ENCODE results near the gene AHRR.
"Not testable (repeated sequence)": the region's sequence is repeated elsewhere in the genome, so short reads cannot be mapped to it uniquely, and the experiment has no call there.

Gene AHRR

DNA sequence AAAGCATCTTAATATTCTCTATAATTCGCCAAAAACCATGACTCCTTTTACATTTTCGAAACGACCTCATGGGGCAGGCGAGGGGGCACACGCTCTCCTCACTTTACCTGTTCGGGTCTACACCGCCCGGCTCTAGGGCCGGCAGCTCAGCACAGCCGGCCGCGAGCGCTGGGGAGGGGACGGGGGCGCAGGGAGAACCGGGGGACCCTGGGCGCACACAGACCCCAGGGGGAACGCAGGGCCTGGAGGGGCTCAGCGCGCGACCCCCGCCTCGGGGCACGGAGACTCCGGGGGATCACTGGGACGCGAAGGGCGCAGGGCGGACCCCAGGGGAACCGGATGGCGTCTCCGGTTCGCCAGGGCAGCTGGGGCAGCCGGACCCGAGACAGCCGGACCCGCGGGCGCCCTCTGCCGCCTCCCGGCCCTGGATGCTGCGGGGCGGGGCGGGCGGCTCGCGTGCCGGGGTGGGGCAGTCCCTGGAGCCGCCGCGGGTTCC, at the start of gene AHRR:
Gene AHRR, plus strand, starts transcription at position 485 of the 496 bp plus-strand sequence. CDS start 22,189 bp downstream, outside the sequence.
- DNase-seq (ENCODE audit: low spot score), result peak; percentile 97

GRCh38 chr5:271828-272167, 49.7 kb upstream of the AHRR start:
- DNase-seq (ENCODE audit: low spot score), result not testable (repeated sequence)

DNA sequence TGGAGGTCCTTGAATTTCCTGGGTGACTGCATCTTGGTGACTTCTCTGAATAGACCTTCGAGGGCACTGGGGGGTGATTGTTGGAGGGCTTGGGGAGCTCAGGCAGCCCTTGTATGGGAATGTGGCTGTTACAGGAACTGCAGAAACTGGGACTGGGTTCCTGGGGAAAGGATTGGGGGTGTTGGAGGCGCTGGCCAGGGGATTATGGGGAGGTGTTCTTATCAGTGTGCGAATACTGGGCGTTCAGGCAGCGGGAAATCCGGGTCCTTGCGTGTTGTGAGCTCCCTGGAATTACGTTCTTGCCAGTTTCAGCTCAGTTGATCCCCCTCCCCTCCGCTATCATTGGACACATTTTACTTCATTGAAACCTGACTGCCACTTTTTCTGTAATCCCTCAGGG, 48.4 kb upstream of the AHRR start:
- DNase-seq (ENCODE audit: low spot score), result not testable (repeated sequence)

DNA sequence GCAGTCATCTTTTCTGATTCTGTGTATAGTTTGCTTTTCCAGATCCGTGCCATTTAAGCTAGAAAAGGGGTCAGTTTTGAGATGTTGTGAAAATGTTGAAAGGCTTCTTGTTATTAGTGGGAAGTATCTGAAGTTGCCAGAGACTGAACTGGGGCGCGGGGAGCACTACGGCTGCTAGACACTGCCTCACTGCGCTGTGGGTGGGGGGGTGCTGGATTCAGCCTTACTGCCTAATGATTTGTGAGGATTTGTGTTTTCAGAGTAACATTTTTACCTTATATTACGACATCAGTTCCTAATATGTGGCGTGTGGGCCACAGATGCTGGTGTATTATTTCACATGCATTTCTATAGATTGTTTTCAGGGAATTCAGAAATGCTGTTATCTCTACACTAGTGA, 48.0 kb upstream of the AHRR start:
- not testable (repeated sequence) for DNase-seq (ENCODE audit: low spot score)

DNA sequence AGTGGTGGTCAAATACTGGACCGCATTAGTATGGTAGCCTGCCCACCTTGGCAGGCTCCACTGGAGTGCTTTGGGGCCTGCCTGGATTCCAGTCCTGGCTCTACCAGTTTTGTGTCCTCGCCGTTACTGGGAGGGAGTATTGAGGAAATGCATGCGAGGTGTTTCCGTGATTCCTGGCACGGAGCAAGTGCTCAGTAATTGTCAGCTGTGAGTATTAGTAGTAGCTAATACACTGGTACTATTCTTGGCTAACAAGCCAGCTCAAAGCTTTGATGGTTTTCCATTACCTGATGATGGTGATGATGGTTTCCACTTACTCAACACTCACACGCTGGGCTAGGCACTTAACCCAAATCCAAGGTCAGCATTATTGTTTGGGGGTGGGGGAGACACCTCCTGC, 47.2 kb upstream of the AHRR start:
- DNase-seq (ENCODE audit: low spot score), result not testable (repeated sequence)

GRCh38 chr5:278646-279045, 42.9 kb upstream of the AHRR start:
- no peak for DNase-seq (ENCODE audit: low spot score)

GRCh38 chr5:279051-279665, 42.4 kb upstream of the AHRR start:
- DNase-seq (ENCODE audit: low spot score), result not testable (repeated sequence)

DNA sequence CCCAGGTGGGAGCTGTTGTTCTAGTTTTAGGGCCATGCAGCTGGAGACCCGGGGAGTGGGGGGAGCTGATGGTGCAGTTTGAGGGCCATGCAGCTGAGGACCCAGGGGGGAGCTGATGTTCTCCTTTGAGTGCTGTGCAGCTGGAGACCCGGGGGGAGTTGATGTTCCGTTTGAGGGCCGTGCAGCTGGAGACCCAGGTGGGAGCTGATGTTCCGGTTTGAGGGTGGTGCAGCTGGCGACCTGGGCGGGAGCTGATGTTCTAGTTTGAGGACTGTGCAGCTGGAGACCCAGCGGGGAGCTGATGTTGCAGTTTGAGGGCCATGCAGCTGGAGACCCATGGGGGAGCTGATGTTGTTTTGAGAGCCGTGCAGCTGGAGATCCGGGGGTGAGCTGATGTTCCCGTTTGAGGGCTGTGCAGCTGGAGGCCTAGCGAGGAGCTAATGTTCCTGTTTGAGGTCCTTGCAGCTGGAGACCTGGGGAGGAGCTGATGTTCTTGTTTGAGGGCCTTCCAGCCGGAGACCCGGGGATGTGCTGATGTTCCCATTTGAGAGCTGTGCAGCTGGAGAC, 35.4 kb upstream of the AHRR start:
- DNase-seq (ENCODE audit: low spot score), result no peak

GRCh38 chr5:290200-290599, 31.3 kb upstream of the AHRR start:
- not testable (repeated sequence) for DNase-seq (ENCODE audit: low spot score)

- not testable (repeated sequence) for DNase-seq (ENCODE audit: low spot score)
These were observed 30.2 kb upstream of the AHRR start for GRCh38 chr5:291345-291744.

DNA sequence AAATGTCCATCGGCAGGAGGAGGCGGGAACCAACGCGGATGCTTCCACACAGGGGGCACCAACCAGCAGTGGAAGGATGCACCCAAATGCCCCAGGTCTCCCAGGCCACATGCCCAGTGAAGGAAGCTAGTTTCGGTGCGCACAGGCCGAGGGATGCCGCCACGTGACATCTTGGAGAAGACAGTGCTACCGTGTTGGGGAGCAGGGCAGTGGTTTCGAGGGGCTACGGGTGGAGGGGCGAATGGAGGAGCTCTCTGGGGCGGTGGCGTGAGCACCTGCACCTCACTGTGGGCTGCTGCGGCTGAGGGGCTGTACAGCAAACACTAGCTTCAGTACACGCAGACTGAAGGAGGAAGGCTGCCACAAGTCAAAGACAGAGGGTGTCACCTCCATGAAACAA, 26.7 kb upstream of the AHRR start:
- not testable (repeated sequence) for DNase-seq (ENCODE audit: low spot score)

DNA sequence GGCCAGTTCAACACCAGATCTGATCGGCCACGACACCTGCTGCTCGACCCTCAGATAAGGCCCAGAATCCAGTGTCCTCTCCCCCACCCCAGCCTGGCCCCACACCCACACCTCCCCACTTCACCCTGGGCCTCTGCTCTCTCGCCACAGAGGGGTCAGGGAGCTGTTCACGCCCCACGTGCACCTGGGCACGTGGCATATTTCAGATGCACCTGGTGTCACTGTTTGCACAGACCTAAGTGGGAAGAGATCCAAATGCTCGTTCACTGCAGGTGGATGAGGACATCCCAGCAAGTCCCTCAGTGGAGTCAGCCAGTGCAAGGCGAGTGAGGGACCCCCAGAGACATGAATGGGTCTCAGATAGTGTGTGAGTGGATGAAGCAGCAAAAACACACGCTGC, 25.3 kb upstream of the AHRR start:
- not testable (repeated sequence) for DNase-seq (ENCODE audit: low spot score)

DNA sequence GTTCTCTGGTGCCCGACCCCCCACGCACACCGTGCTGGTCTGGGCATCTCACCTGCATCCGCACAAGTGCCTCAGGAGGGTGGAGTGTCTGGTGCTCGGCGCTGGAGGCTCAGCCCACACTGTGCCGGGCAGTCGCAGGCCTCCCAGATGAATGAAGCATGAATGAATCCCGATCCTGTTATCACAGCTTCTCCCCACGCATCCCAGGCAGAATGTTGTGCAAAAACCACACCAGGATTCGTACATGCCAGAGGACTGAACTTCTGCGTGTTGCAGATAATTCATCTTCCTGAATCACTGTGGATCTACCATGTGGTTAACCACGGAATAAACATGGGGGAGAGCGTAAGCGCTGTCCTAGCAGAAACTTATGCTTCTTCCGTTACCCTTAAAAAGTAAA, 24.6 kb upstream of the AHRR start:
- DNase-seq (ENCODE audit: low spot score), result peak; percentile 48

DNA sequence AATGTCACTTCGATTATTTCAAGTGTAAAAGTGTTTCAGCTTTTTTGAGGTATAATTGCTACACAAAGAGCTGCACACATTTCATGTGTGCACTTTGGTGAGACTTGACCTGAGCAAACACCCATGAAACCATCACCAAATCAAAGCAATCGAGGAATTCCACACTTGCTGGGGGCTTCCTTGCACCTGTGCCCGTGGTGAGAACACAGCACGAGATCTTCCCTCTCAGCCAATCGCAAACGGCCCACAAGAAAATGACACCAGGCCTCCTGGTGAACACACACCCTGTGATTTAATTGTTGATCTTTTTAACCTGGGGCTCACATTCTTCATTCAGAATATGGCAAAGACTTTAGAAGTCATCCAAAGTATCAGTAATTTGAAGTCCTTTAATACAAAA, 24.1 kb upstream of the AHRR start:
- DNase-seq (ENCODE audit: low spot score), result not testable (repeated sequence)

GRCh38 chr5:297991-298736, 23.4 kb upstream of the AHRR start:
- DNase-seq (ENCODE audit: low spot score), result not testable (repeated sequence)

- DNase-seq (ENCODE audit: low spot score), result no peak
These were observed 22.8 kb upstream of the AHRR start for GRCh38 chr5:298737-299125.

GRCh38 chr5:299921-300320, 21.6 kb upstream of the AHRR start:
- DNase-seq (ENCODE audit: low spot score), result not testable (repeated sequence)

GRCh38 chr5:300691-301435, 20.7 kb upstream of the AHRR start:
- not testable (repeated sequence) for DNase-seq (ENCODE audit: low spot score)

GRCh38 chr5:302416-302815, 19.1 kb upstream of the AHRR start:
- not testable (repeated sequence) for DNase-seq (ENCODE audit: low spot score)

DNA sequence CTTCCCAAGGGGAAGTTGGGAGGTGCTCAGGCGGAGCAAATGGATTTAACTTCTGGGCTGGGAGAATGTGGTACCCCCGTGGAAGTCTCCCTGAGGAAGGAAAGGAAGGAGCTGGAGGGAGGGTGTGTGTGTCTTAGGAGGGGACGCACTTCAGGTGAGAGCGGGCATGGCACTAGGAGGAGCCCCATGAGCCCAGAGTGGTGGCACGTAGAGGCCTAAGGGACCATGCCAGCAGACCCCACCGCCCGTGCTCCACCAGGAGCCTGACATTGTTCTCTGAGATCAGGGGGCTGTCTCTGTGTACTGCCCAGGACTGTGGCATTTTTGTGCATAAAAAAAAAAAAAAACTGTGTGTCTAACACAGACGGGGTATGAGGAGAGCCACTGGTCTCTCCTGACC, 18.5 kb upstream of the AHRR start:
- no peak for DNase-seq (ENCODE audit: low spot score)

DNA sequence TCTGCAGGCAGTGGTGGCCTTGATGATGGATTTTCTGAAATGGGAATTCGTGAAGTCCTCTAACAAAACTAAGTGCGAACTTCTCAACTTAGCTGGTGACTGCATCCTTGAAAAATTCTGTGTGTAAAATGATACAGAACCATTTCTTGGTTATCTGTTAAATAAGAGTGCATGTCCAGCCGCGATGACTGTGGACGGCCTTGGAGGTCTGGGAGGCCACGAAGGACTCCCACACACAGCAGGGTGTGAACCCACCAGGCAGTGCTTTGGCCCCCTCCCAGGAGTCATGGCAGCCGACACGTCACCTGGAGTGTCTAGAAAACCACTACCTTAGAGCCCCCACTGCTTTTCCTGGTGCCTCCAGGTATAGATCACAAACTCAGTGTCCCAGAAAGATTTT, 17.8 kb upstream of the AHRR start:
- not testable (repeated sequence) for DNase-seq (ENCODE audit: low spot score)

- no peak for DNase-seq (ENCODE audit: low spot score)
These were observed 16.5 kb upstream of the AHRR start for GRCh38 chr5:305050-305449.

DNA sequence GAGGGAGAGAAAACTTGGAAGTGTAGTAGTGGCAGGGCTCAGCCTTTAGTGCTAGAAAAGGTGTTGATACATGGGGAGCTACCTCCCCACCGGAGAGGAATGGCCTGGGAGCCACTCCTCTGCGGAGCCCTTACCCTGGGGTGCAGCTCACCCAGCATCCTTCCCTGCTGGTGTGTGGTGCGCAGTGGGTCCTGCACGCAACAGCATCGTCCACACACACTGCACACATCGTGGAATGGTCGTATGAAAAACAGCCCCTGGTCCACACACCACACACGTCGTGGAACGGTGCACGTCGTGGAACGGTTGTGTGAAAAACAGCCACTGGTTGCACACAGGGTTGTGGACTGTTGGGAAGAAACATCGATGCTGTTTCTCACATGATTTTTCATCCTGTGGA, 16.1 kb upstream of the AHRR start:
- no peak for DNase-seq (ENCODE audit: low spot score)
